Measurements from ENCODE around the gene ABCC1. TPM values are rescaled to one million over a fixed set of nuclear protein-coding genes. Genes with fewer than 3 reads are reported as not detected.
"Not testable (repeated sequence)": the region's sequence is repeated elsewhere in the genome, so short reads cannot be mapped to it uniquely, and the experiment has no call there.

ABCC1 gene
- total RNA-seq, 1 donor from 2014 or later, result 18.1 TPM

- H3K4me3 ChIP-seq (ENCODE audit: low read depth, low read length), result no peak overlapping the region
- no peak for DNase-seq (ENCODE audit: low read depth)
- no peak for TF ChIP-seq CTCF (conservative IDR thresholded peaks at IDR 0.05; ENCODE audit: low read depth, low read length)
Measured at GRCh38 chr16:15911198-15911597, 38.2 kb upstream of the ABCC1 start.

- no peak overlapping the region for H3K4me3 ChIP-seq (ENCODE audit: low read depth, low read length)
- no peak for DNase-seq (ENCODE audit: low read depth)
- no peak for TF ChIP-seq CTCF (conservative IDR thresholded peaks at IDR 0.05; ENCODE audit: low read depth, low read length)
Measured at GRCh38 chr16:15913046-15913698, 36.2 kb upstream of the ABCC1 start.

- no peak for TF ChIP-seq CTCF (conservative IDR thresholded peaks at IDR 0.05; ENCODE audit: low read depth, low read length)
- DNase-seq (ENCODE audit: low read depth), result no peak
- H3K4me3 ChIP-seq (ENCODE audit: low read depth, low read length), result no peak overlapping the region
Measured at GRCh38 chr16:15915555-15916081, 33.8 kb upstream of the ABCC1 start.

- DNase-seq (ENCODE audit: low read depth), result no peak
- no peak for TF ChIP-seq CTCF (conservative IDR thresholded peaks at IDR 0.05; ENCODE audit: low read depth, low read length)
- H3K4me3 ChIP-seq (ENCODE audit: low read depth, low read length), result no peak overlapping the region
Measured at GRCh38 chr16:15916323-15916722, 33.1 kb upstream of the ABCC1 start.

- H3K4me3 ChIP-seq (ENCODE audit: low read depth, low read length); DNase-seq (ENCODE audit: low read depth): not testable (repeated sequence)
Measured at GRCh38 chr16:15918314-15918713, 31.1 kb upstream of the ABCC1 start.

GRCh38 chr16:15919331-15919730 lies 30.1 kb upstream of the ABCC1 start:
- TF ChIP-seq CTCF (conservative IDR thresholded peaks at IDR 0.05; ENCODE audit: low read depth, low read length), result no peak
- DNase-seq (ENCODE audit: low read depth), result no peak
- no peak overlapping the region for H3K4me3 ChIP-seq (ENCODE audit: low read depth, low read length)

GRCh38 chr16:15924996-15925395 lies 24.4 kb upstream of the ABCC1 start:
- TF ChIP-seq CTCF (conservative IDR thresholded peaks at IDR 0.05; ENCODE audit: low read depth, low read length), result no peak
- no peak for DNase-seq (ENCODE audit: low read depth)

More at GRCh38 chr16:15924996-15925395, 24.4 kb upstream of the ABCC1 start:
- H3K4me3 ChIP-seq (ENCODE audit: low read depth, low read length), result no peak overlapping the region

All from epithelial cell of proximal tubule (primary cell).